ENCODE results near the gene SCMH1. TPM values are rescaled to one million over a fixed set of nuclear protein-coding genes. Genes with fewer than 3 reads are reported as not detected.

SCMH1 gene
- total RNA-seq, 1 experiment from 2014 or later: 28.0 TPM

GRCh38 chr1:41019353-41019745 is 222.8 kb downstream of the SCMH1 start:
- intact Hi-C loops (cut with micrococcal nuclease): no loop called here
- DNase-seq (ENCODE audit: low read depth, low spot score) (no peak), ATAC-seq (no peak)
- no peak overlapping the region for H3K9ac ChIP-seq (ENCODE audit: low read length)
- ChIA-PET RAD21 (ENCODE audit: low non-redundant PET in 1 of 2, low total read pairs in 2 of 2, uncharacterized antibody in 2 of 2, unreplicated experiment in 2 of 2) (no interaction called here), POLR2A (no interaction called here), CTCF (no interaction called here)
- H4K20me1 ChIP-seq (ENCODE audit: insufficient read depth): no peaks in the 10 kb centered on the region
- no peak overlapping the region for H3K4me2 ChIP-seq (ENCODE audit: low read length)
- no peak overlapping the region for H3K27ac ChIP-seq (ENCODE audit: low read depth, low read length)
- no peaks in the 10 kb centered on the region for H3K9me3 ChIP-seq (ENCODE audit: control insufficient read depth in 1 of 2, insufficient read depth in 1 of 2, low read depth in 1 of 2, low read length in 2 of 2)
- no peaks in the 10 kb centered on the region for H3K4me1 ChIP-seq (ENCODE audit: control insufficient read depth in 1 of 2, insufficient read depth in 2 of 2, low read length in 2 of 2)
- no peak overlapping the region for H2AFZ ChIP-seq (ENCODE audit: low read depth, low read length, poor library complexity, severe bottlenecking)
- H3K36me3 ChIP-seq (ENCODE audit: control insufficient read depth in 1 of 2, insufficient read depth in 2 of 2, low read length in 2 of 2): peaks cover 7 to 23% of the 10 kb centered on the region in 2 experiments; a peak in 3 of 4 replicates
- H3K9me2 ChIP-seq (ENCODE audit: insufficient read depth): no peaks in the 10 kb centered on the region
- H3K79me2 ChIP-seq (ENCODE audit: insufficient read depth, low read length): no peaks in the 10 kb centered on the region
- H3K4me3 ChIP-seq (replicated peaks in 1 of 2; ENCODE audit: low read depth in 1 of 2, low read length in 2 of 2): no peak overlapping the region
- no TSS peak for BruUV-seq (replicated peaks)
- no peak for TF ChIP-seq EZH2phosphoT487 (IDR thresholded peaks at IDR 0.05; ENCODE audit: borderline replicate concordance)
- TF ChIP-seq YY1 (IDR thresholded peaks at IDR 0.05; ENCODE audit: extremely low read depth, insufficient replicate concordance, low read depth, low read length): no peak
- no peak for TF ChIP-seq SIN3A (IDR thresholded peaks at IDR 0.05; ENCODE audit: low read depth)
- no peak for TF ChIP-seq ATF3 (IDR thresholded peaks at IDR 0.05)
- H3K27me3 ChIP-seq (ENCODE audit: insufficient read depth, low read length): no peaks in the 10 kb centered on the region

GRCh38 chr1:41018018-41018410 is 224.1 kb downstream of the SCMH1 start:
- Histone ChIP-seq H3K4me2 (ENCODE audit: low read length) (no peak overlapping the region), H3K4me1 (ENCODE audit: control insufficient read depth in 1 of 2, insufficient read depth in 2 of 2, low read length in 2 of 2) (no peaks in the 10 kb centered on the region), H3K4me3 (replicated peaks in 1 of 2; ENCODE audit: low read depth in 1 of 2, low read length in 2 of 2) (no peak overlapping the region), H3K27me3 (ENCODE audit: insufficient read depth, low read length) (no peaks in the 10 kb centered on the region), H4K20me1 (ENCODE audit: insufficient read depth) (no peaks in the 10 kb centered on the region), H3K9ac (ENCODE audit: low read length) (no peak overlapping the region), H3K79me2 (ENCODE audit: insufficient read depth, low read length) (peaks cover 2% of the 10 kb centered on the region; the same call in 1 of the 2 replicates), H3K9me3 (ENCODE audit: control insufficient read depth in 1 of 2, insufficient read depth in 1 of 2, low read depth in 1 of 2, low read length in 2 of 2) (no peaks in the 10 kb centered on the region), H3K9me2 (ENCODE audit: insufficient read depth) (no peaks in the 10 kb centered on the region), H3K36me3 (ENCODE audit: control insufficient read depth in 1 of 2, insufficient read depth in 2 of 2, low read length in 2 of 2) (peaks cover 9 to 29% of the 10 kb centered on the region in 2 experiments; a peak in 3 of 4 replicates), H3K27ac (ENCODE audit: low read depth, low read length) (no peak overlapping the region), H2AFZ (ENCODE audit: low read depth, low read length, poor library complexity, severe bottlenecking) (no peak overlapping the region)
- ChIA-PET RAD21 (ENCODE audit: low non-redundant PET in 1 of 2, low total read pairs in 2 of 2, uncharacterized antibody in 2 of 2, unreplicated experiment in 2 of 2) (no interaction called here), POLR2A (no interaction called here), CTCF (no interaction called here)
- ATAC-seq (no peak), DNase-seq (ENCODE audit: low read depth, low spot score) (no peak)
- intact Hi-C loops (cut with micrococcal nuclease): no loop called here
- no TSS peak for BruUV-seq (replicated peaks)
- no peak for TF ChIP-seq POLR2A (IDR thresholded peaks at IDR 0.05; ENCODE audit: borderline replicate concordance, extremely low read depth, insufficient read depth, insufficient read length)
- no peak for TF ChIP-seq FOSL1 (IDR thresholded peaks at IDR 0.05; ENCODE audit: low read depth)
- no peak for TF ChIP-seq RAD21 (IDR thresholded peaks at IDR 0.05; ENCODE audit: low read depth)
- no peak for TF ChIP-seq CEBPB (IDR thresholded peaks at IDR 0.05; ENCODE audit: low read depth)
- no peak for TF ChIP-seq POLR2AphosphoS5 (IDR thresholded peaks at IDR 0.05; ENCODE audit: low read depth, low read length)
- no peak for TF ChIP-seq SP1 (IDR thresholded peaks at IDR 0.05; ENCODE audit: low read depth)
- no peak for TF ChIP-seq ZBTB33 (IDR thresholded peaks at IDR 0.05; ENCODE audit: extremely low read depth, insufficient replicate concordance, low read length)
- no peak for TF ChIP-seq EZH2 (IDR thresholded peaks at IDR 0.05)
- TF ChIP-seq ELF1 (IDR thresholded peaks at IDR 0.05; ENCODE audit: borderline replicate concordance, low read depth): no peak
- no peak for TF ChIP-seq ATF3 (IDR thresholded peaks at IDR 0.05)
- no peak for TF ChIP-seq YY1 (IDR thresholded peaks at IDR 0.05; ENCODE audit: extremely low read depth, insufficient replicate concordance, low read depth, low read length)
- no peak for TF ChIP-seq CTCF (IDR thresholded peaks at IDR 0.05 in 2 of 3, conservative IDR thresholded peaks at IDR 0.05 in 1 of 3; ENCODE audit: borderline replicate concordance in 1 of 3, insufficient read depth in 1 of 3, low read depth in 2 of 3, low read length in 2 of 3)
- TF ChIP-seq EZH2phosphoT487 (IDR thresholded peaks at IDR 0.05; ENCODE audit: borderline replicate concordance): no peak
- TF ChIP-seq ZFX (IDR thresholded peaks at IDR 0.05): no peak
- TF ChIP-seq ZNF274 (IDR thresholded peaks at IDR 0.05; ENCODE audit: low read depth, low read length): no peak
- no peak for TF ChIP-seq SRF (IDR thresholded peaks at IDR 0.05; ENCODE audit: low read depth)
- TF ChIP-seq CBX3 (IDR thresholded peaks at IDR 0.05; ENCODE audit: low read depth): no peak
